GM21360 (cell line): ENCODE results near the gene RFTN1.

ENCODE experiments used
- ATAC-seq: cut with Tn5 transposase; IDR thresholded peaks from one replicate; pipeline ENCODE4 v1.9.1; 2021; ENCODE audit warnings: mild to moderate bottlenecking, moderate library complexity; ENCODE audit not compliant: unreplicated experiment

Gene RFTN1

DNA sequence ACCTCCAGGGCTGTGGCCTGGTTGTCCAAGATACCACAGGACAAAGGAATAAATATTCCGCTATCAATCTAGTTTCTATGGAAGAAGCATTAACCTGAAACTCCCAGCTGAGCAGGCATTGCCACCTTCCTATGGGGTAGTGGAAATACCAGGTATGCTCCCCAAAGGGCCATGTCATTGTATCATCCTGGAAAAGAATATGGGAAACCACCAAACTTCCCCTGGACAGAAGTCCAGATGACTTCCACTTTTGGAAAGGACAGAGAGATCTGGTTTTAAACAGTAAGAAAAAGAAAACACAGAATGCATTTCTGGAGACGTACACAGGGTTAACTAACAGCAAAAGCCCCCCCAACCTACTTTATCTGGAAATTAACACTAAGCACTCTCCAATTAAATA lies 100.2 kb downstream of the RFTN1 start:
- ATAC-seq = no peak

- peak; percentile 37 for ATAC-seq
These were observed 101.2 kb downstream of the RFTN1 start for GRCh38 chr3:16412192-16412800.

DNA sequence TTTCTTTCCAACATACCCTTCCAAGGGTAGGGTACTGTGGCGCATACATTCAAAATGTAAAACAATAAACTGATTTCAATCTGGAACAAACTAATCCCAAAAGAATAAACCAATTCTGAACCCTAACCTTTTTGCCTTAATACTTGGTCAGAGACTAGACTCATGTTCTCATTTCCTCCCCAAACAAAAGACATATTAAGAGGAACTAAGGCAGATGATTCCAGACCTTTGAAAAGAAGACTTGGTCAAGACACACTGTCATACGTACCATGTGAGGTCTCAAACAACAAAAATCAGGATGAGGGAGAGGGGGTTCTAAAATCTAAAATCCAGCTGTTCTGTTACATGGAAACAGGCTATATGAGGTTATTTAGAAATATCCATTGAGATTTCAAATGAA lies 102.1 kb downstream of the RFTN1 start:
- ATAC-seq = no peak

GRCh38 chr3:16410659-16411058 lies 102.8 kb downstream of the RFTN1 start:
- ATAC-seq = no peak

DNA sequence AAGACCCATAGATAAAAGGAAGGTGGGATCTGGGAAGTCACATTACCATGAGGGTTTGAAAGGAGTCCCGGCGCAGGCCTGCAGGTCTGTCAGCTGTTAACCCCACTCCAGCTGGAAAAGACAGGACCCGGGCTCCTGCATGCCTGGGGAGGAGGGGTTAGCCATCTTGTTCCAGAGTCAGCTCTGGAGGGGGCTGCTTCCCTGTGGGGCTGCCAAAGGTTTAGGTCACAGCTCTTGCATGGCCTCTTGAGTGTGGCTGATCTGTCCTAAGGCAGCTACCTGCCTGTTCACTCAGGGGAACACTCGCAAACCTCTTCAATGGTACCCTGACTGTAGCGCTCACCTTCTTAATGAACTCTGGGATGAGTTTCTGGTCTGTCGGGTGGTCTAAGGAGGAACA lies 104.5 kb downstream of the RFTN1 start:
- no peak for ATAC-seq

DNA sequence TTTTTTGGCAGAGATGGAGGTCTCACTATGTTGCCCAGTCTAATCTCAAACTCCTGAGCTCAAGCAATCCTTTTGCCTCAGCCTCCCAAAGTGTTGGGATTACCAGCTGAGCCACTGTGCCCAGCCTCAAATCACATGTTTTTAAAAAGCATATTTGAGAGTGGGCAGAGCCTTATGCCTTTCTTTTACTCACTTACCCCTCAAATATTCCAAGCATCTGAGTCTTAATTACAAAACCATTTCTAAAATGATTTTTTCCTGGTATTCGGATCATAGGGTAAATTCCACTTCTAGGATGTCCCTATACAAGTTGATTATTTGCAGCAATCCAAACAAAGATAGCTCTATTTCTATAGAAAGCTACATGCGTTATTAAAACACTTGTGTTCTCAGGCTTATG lies 106.1 kb downstream of the RFTN1 start:
- ATAC-seq = no peak

DNA sequence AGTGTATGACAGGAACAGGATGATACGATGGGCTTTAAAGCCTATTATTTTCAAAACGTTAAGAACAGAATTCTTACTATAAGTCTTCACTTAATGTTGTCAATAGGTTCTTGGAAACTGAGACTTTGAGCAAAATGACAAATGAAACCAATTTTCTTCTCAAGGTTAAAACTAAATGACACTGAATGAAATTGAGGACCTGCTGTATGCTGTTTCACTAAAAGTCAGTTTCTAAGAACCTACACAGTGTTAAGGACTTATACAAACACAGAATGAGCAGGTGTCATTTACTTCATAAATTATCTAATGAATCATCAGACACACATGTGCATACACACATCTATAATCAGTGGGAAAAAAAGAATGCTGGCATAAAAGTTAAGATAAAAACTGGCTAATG lies 106.9 kb downstream of the RFTN1 start:
- ATAC-seq = no peak

- ATAC-seq = no peak
These were observed 107.3 kb downstream of the RFTN1 start for GRCh38 chr3:16406166-16406565.

DNA sequence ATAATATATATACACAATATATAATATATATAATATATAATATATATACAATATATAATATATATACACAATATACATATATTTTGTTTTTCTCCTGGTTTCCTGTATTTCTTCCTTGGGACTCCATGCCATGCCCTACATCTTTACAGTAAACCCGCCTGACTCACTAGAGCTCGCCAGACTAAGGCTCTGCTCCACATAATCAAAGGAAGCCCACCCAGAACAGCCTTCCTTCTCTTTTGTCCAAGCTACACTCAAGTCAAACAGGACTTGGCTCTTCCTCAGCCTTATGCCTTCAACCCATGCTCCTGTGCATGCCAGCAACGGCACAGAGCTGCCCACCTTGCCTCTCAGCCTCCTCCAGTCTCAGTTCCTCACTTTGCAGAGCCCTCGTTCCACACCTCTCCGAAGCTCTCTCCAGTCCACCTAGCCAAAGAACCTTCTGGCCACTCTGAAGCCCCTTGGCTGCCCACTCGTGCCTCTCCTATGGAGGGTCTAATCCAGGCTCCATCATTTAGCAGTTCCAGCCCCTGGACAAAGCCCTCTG lies 109.1 kb downstream of the RFTN1 start:
- no peak for ATAC-seq

- ATAC-seq = no peak
These were observed 111.0 kb downstream of the RFTN1 start for GRCh38 chr3:16402451-16402850.

DNA sequence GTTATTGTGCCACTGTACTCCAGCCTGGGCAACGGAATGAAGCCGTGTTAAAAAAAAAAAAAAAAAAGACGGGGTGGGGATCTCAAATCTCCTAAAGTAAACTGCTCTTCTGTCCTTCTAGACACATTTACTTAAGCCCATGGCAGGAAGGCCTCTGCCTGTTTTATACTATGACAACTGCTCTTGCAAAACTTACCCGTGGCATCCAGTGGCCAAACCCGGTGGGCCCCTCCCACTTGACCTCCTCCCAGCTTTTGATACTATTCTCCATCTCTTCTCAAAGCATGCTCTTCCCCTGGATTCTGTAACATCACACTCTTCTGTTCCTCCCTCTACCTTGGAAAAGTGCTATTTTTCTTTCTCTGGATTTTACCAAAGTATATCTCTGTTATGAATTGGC lies 112.2 kb downstream of the RFTN1 start:
- no peak for ATAC-seq

DNA sequence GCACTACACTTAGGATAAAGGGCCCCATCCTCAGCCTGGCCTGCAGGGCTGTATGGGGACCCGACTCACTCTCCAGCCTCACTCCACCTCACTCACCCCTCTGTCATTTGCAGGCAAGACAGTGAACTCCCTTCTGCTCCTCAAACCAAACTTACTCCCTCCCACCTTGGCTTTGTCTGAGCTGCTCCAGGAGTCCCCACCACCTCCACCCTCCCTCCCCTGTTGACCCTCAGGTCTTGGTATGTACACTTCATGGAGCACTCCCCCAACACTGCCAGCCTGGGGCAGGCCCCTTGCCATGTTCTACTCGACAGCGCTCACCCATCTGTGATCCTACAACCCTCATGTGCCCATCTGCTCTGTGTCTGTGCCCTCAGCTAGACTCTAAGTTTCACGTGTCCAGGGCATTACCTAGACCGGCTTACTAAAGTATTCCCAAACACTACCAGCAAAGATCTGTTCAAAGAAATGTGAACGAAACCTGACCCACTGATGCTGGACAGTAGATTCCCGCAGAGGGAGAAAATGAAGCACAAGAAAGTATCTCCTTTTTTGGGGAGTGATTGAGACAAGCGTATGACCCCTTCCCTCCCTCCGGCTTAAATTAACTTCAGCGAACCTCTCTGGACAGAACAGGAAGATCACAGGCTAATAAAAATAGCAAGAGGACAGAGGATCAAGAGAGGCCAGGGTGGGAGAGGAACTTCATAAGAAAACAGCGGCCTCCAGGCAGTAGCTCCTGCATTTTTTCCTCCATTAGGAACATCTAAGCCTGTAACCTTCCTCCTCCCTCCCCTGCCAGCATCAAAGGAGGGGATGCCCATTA lies 113.2 kb downstream of the RFTN1 start:
- no peak for ATAC-seq

DNA sequence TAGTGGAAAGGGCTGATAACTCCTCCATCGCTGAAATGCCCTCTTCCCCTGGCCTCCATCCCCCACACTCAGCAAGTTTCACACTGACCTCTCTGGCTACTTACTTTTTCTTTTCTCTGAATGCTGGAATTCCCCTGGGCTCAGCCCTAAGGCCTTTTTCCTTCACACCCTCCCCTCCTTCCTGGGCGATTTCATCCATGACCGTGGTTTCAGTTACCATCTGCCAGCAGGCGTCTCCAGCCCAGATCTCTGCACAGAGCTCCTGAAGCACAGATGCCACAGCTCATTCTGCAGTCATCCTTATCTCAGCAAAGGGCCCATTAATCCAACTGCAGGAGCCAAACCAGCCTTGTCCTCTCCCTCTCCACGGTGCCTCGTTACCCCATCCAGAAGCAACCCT lies 114.0 kb downstream of the RFTN1 start:
- ATAC-seq = peak; percentile 47

GRCh38 chr3:16398648-16399047 lies 114.9 kb downstream of the RFTN1 start:
- no peak for ATAC-seq

DNA sequence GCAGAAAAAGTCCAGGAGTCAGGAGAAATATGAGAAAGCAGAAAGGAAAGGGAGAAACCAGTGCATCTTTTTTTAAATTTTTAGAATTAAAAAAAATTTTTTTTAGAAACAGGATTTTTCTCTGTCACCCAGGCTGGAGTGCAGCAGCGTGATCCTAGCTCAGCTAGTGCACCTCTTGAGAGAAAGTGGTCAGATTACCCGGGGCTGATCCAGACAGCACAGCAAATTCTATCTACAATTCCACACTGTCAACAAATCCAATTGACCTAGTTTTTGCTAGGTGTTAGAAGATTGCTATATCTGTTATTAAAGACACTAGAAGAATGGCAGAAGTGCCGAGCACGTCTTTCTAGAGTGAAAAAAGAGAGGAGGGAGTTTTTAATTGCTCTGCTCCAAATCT lies 117.3 kb downstream of the RFTN1 start:
- ATAC-seq = no peak

DNA sequence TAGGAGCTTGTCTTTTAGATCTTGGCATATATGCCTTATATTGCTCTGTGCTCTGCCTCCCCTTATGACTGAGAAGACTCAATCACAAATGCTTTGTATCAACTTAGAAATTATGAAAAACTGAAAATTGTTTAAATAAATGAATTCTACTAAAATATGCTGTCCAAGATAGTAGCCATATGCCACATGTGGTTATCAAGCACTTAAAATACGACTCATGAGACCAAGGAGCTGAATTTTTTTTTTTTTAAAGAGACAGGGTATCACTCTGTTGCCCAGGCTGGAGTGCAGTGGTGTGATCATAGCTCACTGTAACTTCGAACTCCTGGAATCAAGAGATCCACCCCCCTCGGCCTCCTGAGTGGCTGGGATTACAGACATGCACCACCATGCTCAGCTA lies 118.3 kb downstream of the RFTN1 start:
- ATAC-seq = no peak

GRCh38 chr3:16394639-16395038 lies 118.9 kb downstream of the RFTN1 start:
- no peak for ATAC-seq

DNA sequence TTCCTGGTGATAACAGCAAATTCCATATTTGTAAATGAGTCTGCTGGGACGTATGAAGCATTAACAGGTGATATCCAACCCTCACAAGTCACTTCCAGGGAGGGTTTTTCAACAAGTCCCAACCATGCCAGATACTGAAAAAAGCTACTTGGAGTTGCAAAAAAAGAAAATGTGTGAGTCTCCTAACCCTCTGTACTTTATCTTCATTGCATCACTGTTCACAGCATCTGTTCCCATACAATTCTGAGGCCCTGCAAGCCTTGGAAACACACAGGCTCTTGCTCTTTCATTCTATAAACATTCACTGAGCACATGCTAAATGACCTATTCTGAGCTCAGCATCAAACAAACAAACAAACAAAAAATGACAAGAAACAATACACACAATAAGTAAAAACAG lies 120.8 kb downstream of the RFTN1 start:
- no peak for ATAC-seq

DNA sequence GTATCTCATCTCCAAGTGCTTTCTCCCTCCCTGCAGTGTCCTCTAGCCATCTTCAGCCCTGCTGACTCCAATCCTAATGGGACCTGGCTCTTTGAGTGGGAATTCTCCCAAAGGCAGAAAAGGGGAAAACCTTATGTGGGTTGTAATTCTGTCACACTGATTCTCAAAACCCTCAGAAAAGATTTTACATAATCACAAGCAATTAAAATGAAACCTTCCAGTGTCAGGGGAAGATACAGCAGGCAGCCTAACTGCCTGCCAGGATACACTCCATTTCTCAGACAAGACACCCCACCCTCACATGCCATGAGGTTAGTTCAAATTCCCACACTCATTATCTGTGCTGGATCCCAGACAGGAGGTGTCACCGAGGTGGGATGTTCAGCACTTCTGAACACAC lies 121.4 kb downstream of the RFTN1 start:
- no peak for ATAC-seq

DNA sequence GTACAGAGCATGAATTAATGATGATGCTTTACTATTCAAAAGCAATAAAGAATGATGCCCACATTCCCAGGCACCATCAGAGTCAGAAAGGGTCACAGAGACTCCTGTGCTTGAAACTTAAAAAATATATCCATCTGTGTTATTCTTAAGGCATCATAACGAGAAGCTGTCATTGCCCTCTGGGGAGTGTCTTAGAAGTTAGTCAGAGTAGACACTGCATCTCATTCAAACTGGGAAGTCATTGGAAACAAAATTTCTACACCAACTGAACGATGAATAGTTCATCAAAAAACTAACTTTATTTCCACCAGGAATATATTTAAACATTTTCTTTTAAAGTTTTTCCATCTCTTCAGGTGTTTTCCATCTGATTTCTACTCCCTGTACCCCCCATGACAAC lies 122.9 kb downstream of the RFTN1 start:
- ATAC-seq = no peak

- no peak for ATAC-seq
These were observed 124.6 kb downstream of the RFTN1 start for GRCh38 chr3:16388850-16389441.

- ATAC-seq = no peak
These were observed 126.9 kb downstream of the RFTN1 start for GRCh38 chr3:16386561-16386960.
